ENCODE data around the gene PNO1.
"Not testable (repeated sequence)": the region's sequence is repeated elsewhere in the genome, so short reads cannot be mapped to it uniquely, and the experiment has no call there.

Gene PNO1

DNA sequence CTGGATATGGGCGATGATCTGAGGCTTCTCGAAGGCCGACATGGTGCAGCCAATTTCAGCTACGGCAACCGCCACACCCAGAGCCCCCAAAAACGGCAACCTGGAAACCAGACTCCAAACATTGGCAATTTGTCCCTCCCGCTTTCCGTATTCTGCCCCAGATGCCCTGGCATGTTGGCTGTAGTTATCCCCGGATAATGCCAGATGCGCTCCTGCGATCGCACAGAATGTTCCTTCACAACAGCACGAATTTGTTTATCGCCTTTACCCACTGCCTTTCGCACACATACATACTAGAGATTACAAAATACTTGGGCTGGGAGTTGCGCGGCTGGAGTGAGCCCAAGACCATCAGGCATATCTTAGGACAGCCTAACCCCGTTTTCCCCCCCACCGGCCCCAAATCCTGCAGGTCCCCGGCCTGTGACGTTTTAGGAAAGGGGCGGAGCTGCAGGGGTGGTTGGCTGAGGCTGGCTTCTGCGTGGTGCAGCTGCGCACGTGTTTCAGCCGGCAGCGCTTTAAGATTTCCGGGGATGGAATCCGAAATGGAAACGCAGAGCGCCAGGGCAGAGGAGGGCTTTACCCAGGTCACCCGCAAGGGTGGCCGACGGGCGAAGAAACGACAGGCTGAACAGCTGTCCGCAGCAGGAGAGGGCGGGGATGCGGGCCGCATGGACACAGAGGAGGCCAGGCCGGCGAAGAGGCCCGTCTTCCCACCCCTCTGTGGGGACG is at the start of gene PNO1:
TSS of gene PNO1 (plus strand) at position 487 of the 732 bp plus-strand sequence. CDS start at position 534, 47 bp downstream.
- H3K27me3 ChIP-seq (ENCODE audit: control insufficient read depth in 5 of 5, insufficient read depth in 4 of 5, low read length in 5 of 5): no peaks in the 10 kb centered on the region
- peaks cover 3 to 41% (median 35%) of the 10 kb centered on the region in 5 donors for H3K4me1 ChIP-seq (ENCODE audit: control insufficient read depth in 5 of 5, insufficient read depth in 5 of 5, low read length in 5 of 5)
- H3K4me3 ChIP-seq (ENCODE audit: low read depth in 1 of 5, low read length in 5 of 5): peak within 1 kb of the TSS; percentile 90 to 99 (median 99)
- H3K27ac ChIP-seq (ENCODE audit: low read depth, low read length): peak within 1 kb of the TSS; percentile 99
- H3K9ac ChIP-seq (ENCODE audit: low read length in 5 of 5): peak within 1 kb of the TSS; percentile 70 to 97 (median 92)
- no peaks in the 10 kb centered on the region for H3K9me3 ChIP-seq (ENCODE audit: control insufficient read depth in 5 of 5, low read length in 5 of 5)
- peaks cover 9 to 22% (median 17%) of the 10 kb centered on the region in 5 donors for H3K36me3 ChIP-seq (ENCODE audit: control insufficient read depth in 5 of 5, insufficient read depth in 5 of 5, low read length in 5 of 5)

DNA sequence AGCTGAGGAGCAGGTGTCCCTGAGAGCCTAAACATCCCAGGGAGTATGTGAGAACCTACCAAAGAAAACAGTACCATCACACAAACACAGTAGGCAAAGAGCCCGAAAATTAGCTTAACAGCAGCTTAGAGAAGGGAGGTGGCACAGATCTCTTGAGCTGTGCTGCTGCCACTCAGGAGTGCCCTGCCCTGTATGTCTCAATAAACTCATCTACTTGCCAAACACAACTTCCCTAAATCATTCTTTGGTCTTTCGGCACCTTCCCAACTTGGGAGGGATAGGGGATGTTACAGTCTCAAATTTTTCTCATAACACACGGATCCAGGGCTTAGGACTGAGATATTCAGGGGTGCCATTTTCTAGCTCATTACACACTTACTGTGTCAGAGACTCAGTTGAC is 49.6 kb upstream of the PNO1 start:
- H3K4me1 ChIP-seq (ENCODE audit: control insufficient read depth in 5 of 5, insufficient read depth in 5 of 5, low read length in 5 of 5): peaks cover 2 to 38% (median 4%) of the 10 kb centered on the region in 5 donors
- H3K36me3 ChIP-seq (ENCODE audit: control insufficient read depth in 5 of 5, insufficient read depth in 5 of 5, low read length in 5 of 5): no peaks in the 10 kb centered on the region
- no peak overlapping the region for H3K4me3 ChIP-seq (ENCODE audit: low read depth in 1 of 5, low read length in 5 of 5)
- no peak overlapping the region for H3K9ac ChIP-seq (ENCODE audit: low read length in 5 of 5)
- peaks cover 0 to 3% (median 0%) of the 10 kb centered on the region in 5 donors for H3K9me3 ChIP-seq (ENCODE audit: control insufficient read depth in 5 of 5, low read length in 5 of 5)
- no peaks in the 10 kb centered on the region for H3K27me3 ChIP-seq (ENCODE audit: control insufficient read depth in 5 of 5, insufficient read depth in 4 of 5, low read length in 5 of 5)
- peak overlapping the region; percentile 22 for H3K27ac ChIP-seq (ENCODE audit: low read depth, low read length)

DNA sequence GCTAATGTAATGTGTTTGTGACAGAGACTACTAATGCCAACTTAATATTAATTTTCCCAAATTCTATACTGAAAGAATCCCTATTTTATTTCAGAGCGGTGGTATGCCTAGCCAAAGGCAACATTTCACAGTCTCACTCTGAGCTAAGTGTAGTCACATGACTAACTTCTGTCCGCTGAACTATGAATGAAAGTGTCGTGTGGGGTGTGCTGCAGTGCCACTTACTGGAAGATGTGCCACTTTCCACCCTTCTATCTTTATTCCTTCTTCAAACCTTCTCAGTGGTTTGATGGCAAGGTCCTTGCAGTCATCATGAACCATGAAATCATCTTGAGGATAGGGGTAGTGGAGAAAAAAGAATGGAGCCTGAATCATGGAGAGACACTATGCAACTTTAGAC is 47.6 kb upstream of the PNO1 start:
- no peaks in the 10 kb centered on the region for H3K36me3 ChIP-seq (ENCODE audit: control insufficient read depth in 5 of 5, insufficient read depth in 5 of 5, low read length in 5 of 5)
- H3K9me3 ChIP-seq (ENCODE audit: control insufficient read depth in 5 of 5, low read length in 5 of 5): peaks cover 0 to 3% (median 0%) of the 10 kb centered on the region in 5 donors
- peaks cover 0 to 25% (median 0%) of the 10 kb centered on the region in 5 donors for H3K4me1 ChIP-seq (ENCODE audit: control insufficient read depth in 5 of 5, insufficient read depth in 5 of 5, low read length in 5 of 5)
- no peak overlapping the region for H3K27ac ChIP-seq (ENCODE audit: low read depth, low read length)
- H3K27me3 ChIP-seq (ENCODE audit: control insufficient read depth in 5 of 5, insufficient read depth in 4 of 5, low read length in 5 of 5): no peaks in the 10 kb centered on the region
- H3K9ac ChIP-seq (ENCODE audit: low read length in 5 of 5): no peak overlapping the region
- no peak overlapping the region for H3K4me3 ChIP-seq (ENCODE audit: low read depth in 1 of 5, low read length in 5 of 5)

DNA sequence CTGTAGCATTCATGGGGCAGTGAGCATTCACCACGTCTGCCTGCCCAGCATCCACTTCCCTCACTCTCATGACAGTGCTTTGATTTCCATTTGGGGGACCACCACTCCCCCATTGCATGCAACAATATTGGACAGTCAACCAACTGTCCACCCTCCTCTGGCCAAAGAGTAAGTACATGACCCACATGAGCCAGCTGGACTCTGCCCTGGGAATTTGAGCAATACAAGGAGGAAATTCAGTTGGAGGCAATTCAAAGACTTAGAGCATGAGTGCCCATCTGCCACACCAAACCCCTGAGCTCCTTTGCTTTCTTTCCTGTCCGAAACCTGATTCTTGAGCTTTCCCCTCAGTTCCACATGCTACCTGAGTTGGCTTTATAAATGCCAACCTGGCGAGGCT is 41.7 kb upstream of the PNO1 start:
- Histone ChIP-seq H3K9me3 (ENCODE audit: control insufficient read depth in 5 of 5, low read length in 5 of 5) (no peaks in the 10 kb centered on the region), H3K36me3 (ENCODE audit: control insufficient read depth in 5 of 5, insufficient read depth in 5 of 5, low read length in 5 of 5) (no peaks in the 10 kb centered on the region), H3K4me1 (ENCODE audit: control insufficient read depth in 5 of 5, insufficient read depth in 5 of 5, low read length in 5 of 5) (peaks cover 0 to 3% (median 0%) of the 10 kb centered on the region in 5 donors), H3K27me3 (ENCODE audit: control insufficient read depth in 5 of 5, insufficient read depth in 4 of 5, low read length in 5 of 5) (no peaks in the 10 kb centered on the region), H3K9ac (ENCODE audit: low read length in 5 of 5) (no peak overlapping the region), H3K4me3 (ENCODE audit: low read depth in 1 of 5, low read length in 5 of 5) (no peak overlapping the region), H3K27ac (ENCODE audit: low read depth, low read length) (no peak overlapping the region)

DNA sequence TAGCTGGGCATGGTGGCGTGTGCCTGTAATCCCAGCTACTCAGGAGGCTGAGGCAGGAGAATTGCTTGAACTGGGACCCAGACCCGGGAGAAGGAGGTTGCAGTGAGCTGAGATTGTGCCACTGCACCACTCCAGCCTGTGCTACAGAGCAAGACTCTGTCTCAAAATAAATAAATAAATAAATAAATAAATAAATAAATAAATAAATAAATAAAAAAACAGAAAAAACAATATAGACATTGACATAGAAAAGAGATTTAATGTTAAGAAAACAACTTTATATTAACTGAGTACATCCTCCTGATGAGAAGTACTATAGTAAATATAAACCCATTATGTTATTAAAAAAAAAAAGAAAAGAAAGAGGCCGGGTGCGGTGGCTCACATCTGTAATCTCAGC is 39.8 kb upstream of the PNO1 start:
- H3K27me3 ChIP-seq (ENCODE audit: control insufficient read depth in 5 of 5, insufficient read depth in 4 of 5, low read length in 5 of 5); H3K36me3 ChIP-seq (ENCODE audit: control insufficient read depth in 5 of 5, insufficient read depth in 5 of 5, low read length in 5 of 5); H3K9ac ChIP-seq (ENCODE audit: low read length in 5 of 5); H3K27ac ChIP-seq (ENCODE audit: low read depth, low read length); H3K4me3 ChIP-seq (ENCODE audit: low read depth in 1 of 5, low read length in 5 of 5); H3K9me3 ChIP-seq (ENCODE audit: control insufficient read depth in 5 of 5, low read length in 5 of 5): not testable (repeated sequence)
- H3K4me1 ChIP-seq (ENCODE audit: control insufficient read depth in 5 of 5, insufficient read depth in 5 of 5, low read length in 5 of 5): peaks cover 2 to 10% (median 6%) of the 10 kb centered on the region in 5 donors

DNA sequence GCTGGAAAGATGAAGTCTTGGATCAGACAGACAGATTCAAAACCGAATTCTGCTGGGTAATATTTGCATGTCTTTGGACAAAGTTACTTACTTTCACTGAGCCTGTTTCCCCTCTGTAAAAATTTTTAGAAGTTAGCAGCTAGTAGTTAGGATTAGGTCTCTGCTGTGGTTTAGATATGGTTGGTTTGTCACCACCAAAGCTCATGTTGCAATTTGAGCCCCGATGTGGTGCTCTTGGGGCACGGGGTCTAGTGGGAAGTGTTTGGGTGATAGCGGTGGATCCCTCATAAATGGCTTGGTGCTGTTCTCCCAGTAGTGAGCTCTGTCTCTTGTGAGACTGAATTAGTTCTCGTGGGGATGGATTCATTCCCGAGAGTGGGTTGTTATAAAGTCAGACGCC is 38.9 kb upstream of the PNO1 start:
- H3K9ac ChIP-seq (ENCODE audit: low read length in 5 of 5): no peak overlapping the region
- no peak overlapping the region for H3K27ac ChIP-seq (ENCODE audit: low read depth, low read length)
- H3K4me3 ChIP-seq (ENCODE audit: low read depth in 1 of 5, low read length in 5 of 5): no peak overlapping the region
- no peaks in the 10 kb centered on the region for H3K9me3 ChIP-seq (ENCODE audit: control insufficient read depth in 5 of 5, low read length in 5 of 5)
- H3K36me3 ChIP-seq (ENCODE audit: control insufficient read depth in 5 of 5, insufficient read depth in 5 of 5, low read length in 5 of 5): no peaks in the 10 kb centered on the region
- no peaks in the 10 kb centered on the region for H3K27me3 ChIP-seq (ENCODE audit: control insufficient read depth in 5 of 5, insufficient read depth in 4 of 5, low read length in 5 of 5)
- H3K4me1 ChIP-seq (ENCODE audit: control insufficient read depth in 5 of 5, insufficient read depth in 5 of 5, low read length in 5 of 5): peaks cover 2 to 10% (median 6%) of the 10 kb centered on the region in 5 donors

DNA sequence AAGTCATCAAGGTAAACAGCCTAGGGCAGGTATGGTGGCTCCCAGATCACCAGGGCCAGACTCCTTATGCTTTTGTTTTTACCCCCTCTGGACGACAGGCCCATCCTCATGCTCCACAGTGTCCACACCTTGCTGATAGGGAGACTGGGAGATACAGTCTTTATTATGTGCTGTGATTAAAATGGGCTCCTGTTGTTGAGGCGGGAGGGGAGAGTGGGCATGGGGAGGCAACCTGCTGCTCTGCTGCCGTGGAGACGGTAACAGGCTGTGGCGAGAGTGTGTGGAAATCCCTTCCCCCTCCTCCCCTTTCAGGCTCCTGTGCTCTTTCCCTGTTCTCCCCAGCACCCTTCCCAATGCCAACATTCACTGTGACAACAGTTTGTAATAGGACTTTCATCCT is 38.2 kb upstream of the PNO1 start:
- Histone ChIP-seq H3K36me3 (ENCODE audit: control insufficient read depth in 5 of 5, insufficient read depth in 5 of 5, low read length in 5 of 5) (no peaks in the 10 kb centered on the region), H3K27ac (ENCODE audit: low read depth, low read length) (no peak overlapping the region), H3K9me3 (ENCODE audit: control insufficient read depth in 5 of 5, low read length in 5 of 5) (no peaks in the 10 kb centered on the region), H3K27me3 (ENCODE audit: control insufficient read depth in 5 of 5, insufficient read depth in 4 of 5, low read length in 5 of 5) (no peaks in the 10 kb centered on the region), H3K4me3 (ENCODE audit: low read depth in 1 of 5, low read length in 5 of 5) (no peak overlapping the region), H3K4me1 (ENCODE audit: control insufficient read depth in 5 of 5, insufficient read depth in 5 of 5, low read length in 5 of 5) (peaks cover 2 to 15% (median 9%) of the 10 kb centered on the region in 5 donors), H3K9ac (ENCODE audit: low read length in 5 of 5) (no peak overlapping the region)

DNA sequence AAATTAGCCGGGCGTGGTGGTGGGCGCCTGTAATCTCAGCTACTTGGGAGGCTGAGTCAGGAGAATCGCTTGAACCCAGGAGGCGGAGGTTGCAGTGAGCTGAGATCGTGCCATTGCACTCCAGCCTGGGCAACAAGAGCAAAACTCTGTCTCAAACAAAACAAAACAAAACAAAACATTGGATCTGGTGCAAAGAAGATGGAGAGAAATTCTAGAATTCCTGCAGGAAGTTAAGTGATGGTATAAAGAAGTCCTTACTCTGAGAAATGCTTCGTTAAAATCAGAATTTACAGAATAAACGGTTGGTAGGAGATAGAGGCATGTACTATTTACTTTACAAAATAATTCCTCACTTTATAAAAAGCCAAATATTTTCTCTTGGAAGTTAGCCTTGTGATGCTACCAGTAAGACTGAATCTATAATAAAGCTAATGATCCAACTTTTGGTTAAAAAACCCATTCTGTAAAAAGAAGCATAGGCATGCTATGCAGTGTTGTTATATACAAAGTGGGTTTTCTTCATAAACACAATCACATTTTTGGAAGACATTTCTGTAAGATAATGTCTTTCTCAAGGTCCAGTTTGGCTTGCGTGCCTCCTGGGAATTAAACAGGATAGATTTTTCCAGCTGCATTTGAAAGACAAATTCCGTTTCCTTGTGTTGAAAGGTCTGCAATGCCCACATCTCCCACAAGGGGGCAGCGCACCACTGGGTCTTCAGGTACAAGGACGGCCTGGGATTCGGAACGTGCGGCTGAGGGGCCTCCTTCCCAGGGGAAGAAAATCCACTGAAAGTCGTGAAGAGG is 35.6 kb upstream of the PNO1 start:
- Histone ChIP-seq H3K4me1 (ENCODE audit: control insufficient read depth in 5 of 5, insufficient read depth in 5 of 5, low read length in 5 of 5) (peaks cover 2 to 23% (median 14%) of the 10 kb centered on the region in 5 donors), H3K27ac (ENCODE audit: low read depth, low read length) (peak overlapping the region; percentile 57), H3K9me3 (ENCODE audit: control insufficient read depth in 5 of 5, low read length in 5 of 5) (no peaks in the 10 kb centered on the region), H3K36me3 (ENCODE audit: control insufficient read depth in 5 of 5, insufficient read depth in 5 of 5, low read length in 5 of 5) (no peaks in the 10 kb centered on the region), H3K27me3 (ENCODE audit: control insufficient read depth in 5 of 5, insufficient read depth in 4 of 5, low read length in 5 of 5) (no peaks in the 10 kb centered on the region), H3K9ac (ENCODE audit: low read length in 5 of 5) (peak overlapping the region in 3 of 5 donors; percentile 32 to 51 (median 36)), H3K4me3 (ENCODE audit: low read depth in 1 of 5, low read length in 5 of 5) (peak overlapping the region in 1 of 5 donors; percentile 11)

DNA sequence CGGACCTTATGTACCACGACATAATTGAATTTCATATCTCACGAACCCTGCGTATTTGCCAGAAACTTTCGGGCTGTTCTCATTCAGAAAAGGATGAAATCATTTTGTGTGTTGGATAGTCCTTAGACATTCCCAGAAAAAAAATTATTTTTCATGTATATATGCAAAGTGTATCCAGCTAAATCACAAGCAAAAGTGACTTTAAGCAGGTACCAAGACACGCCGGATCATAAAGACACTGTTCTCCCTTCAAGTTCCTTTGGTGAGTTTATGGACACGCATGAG is 35.1 kb upstream of the PNO1 start:
- Histone ChIP-seq H3K4me3 (ENCODE audit: low read depth in 1 of 5, low read length in 5 of 5) (peak overlapping the region in 1 of 5 donors; percentile 11), H3K36me3 (ENCODE audit: control insufficient read depth in 5 of 5, insufficient read depth in 5 of 5, low read length in 5 of 5) (peaks cover 0 to 3% (median 1%) of the 10 kb centered on the region in 5 donors), H3K27ac (ENCODE audit: low read depth, low read length) (peak overlapping the region; percentile 57), H3K27me3 (ENCODE audit: control insufficient read depth in 5 of 5, insufficient read depth in 4 of 5, low read length in 5 of 5) (no peaks in the 10 kb centered on the region), H3K9ac (ENCODE audit: low read length in 5 of 5) (peak overlapping the region in 3 of 5 donors; percentile 32 to 51 (median 36)), H3K4me1 (ENCODE audit: control insufficient read depth in 5 of 5, insufficient read depth in 5 of 5, low read length in 5 of 5) (peaks cover 2 to 23% (median 14%) of the 10 kb centered on the region in 5 donors), H3K9me3 (ENCODE audit: control insufficient read depth in 5 of 5, low read length in 5 of 5) (no peaks in the 10 kb centered on the region)

DNA sequence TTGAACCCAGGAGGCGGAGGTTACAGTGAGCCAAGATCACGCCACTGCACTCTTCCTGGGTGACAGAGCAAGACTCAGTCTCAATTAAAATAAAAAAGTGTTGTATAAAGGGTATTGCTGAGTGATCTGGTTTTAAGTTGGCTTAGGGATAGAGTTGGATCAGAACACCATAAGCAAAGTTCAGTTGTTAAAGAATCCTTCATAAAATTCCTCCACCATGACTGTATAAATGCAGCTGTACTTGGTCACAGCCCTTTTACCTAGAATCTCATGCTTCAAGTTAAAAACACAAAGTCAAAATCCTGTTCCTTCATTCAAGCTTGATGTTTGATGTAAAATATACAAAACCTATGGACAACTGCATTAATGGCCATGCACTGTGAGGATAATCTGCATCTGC is 33.4 kb upstream of the PNO1 start:
- Histone ChIP-seq H3K9ac (ENCODE audit: low read length in 5 of 5) (no peak overlapping the region), H3K36me3 (ENCODE audit: control insufficient read depth in 5 of 5, insufficient read depth in 5 of 5, low read length in 5 of 5) (peaks cover 0 to 4% (median 3%) of the 10 kb centered on the region in 5 donors), H3K4me3 (ENCODE audit: low read depth in 1 of 5, low read length in 5 of 5) (peak overlapping the region in 1 of 5 donors; percentile 4), H3K27me3 (ENCODE audit: control insufficient read depth in 5 of 5, insufficient read depth in 4 of 5, low read length in 5 of 5) (no peaks in the 10 kb centered on the region), H3K9me3 (ENCODE audit: control insufficient read depth in 5 of 5, low read length in 5 of 5) (no peaks in the 10 kb centered on the region), H3K4me1 (ENCODE audit: control insufficient read depth in 5 of 5, insufficient read depth in 5 of 5, low read length in 5 of 5) (peaks cover 2 to 23% (median 14%) of the 10 kb centered on the region in 5 donors), H3K27ac (ENCODE audit: low read depth, low read length) (peak overlapping the region; percentile 80)
